ENCODE measurements around the gene CDH4.
"Not testable (repeated sequence)": the region's sequence is repeated elsewhere in the genome, so short reads cannot be mapped to it uniquely, and the experiment has no call there.

CDH4 gene

DNA sequence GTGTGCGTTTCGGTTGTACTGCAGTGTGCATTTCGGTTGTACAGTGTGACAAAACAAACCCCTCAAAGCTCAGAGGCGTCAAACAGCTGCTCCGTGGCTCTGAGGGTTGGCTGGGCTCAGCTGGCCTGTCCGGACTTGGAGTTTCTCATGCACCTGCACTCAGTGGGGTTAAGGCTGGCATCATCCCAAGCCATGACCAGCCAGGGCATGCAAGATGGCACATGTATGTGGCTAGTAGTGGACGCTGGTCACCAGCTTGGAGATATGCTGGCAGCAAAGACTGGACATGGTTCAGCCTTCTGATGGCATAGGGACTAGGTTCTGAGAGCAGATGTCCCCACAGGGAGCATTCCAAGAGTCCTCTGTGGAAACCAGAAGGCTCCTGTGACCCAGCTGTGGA lies 187.2 kb downstream of the CDH4 start:
- DNase-seq (ENCODE audit: low spot score) = no peak

DNA sequence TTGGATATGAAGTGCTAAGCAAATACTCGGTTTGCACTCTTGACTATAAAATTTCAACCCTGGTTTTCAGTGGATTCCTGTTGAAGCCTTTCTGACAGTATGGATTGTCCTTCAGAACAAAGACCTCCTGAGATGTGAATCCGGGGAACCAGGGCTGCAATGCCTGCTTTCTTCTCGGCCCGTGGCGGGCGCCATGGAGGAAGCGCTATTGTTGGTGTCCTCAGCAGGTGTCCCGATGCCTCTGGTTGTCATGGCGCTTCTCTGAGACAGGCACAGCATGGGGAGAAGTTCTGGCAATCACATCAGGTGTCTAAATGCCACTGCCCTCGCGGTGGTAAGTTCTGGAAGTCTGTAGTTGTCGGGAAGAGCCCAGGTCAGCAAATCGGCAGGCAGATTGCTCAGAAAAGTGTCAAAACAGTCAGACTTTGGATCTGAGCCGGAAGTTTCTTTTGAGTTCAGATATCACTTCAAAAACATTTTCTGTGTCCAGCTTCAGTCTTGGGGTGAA lies 188.5 kb downstream of the CDH4 start:
- DNase-seq (ENCODE audit: low spot score) = no peak

GRCh38 chr20:61441537-61441936 lies 189.5 kb downstream of the CDH4 start:
- no peak for DNase-seq (ENCODE audit: low spot score)

DNA sequence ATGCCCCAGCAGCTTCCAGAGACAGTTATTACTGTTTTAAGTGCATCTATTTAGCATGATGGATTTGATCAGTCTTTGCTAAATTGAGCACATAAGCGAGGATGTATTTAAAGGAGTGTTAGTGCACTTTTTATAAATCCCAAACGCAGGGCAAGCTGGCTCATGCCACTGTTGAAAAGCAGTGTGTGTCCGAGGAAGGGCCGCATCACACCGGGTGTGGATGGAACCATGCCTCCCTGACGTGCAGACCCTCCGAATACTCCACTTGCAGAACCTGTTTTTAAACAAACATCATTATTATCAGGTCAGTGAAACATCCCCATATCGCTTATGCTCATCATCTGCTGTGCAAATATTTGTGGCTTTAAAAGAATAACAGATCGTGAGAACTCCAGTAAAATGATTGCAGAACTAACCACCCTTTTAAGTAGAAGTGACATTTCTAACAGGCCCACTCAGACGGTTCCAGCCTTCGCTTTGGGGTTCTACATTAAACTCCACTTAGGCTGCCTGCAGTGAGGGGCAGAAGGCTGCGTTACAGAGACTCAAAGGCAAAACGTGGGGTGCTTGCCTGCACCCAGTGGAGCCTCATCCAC lies 190.1 kb downstream of the CDH4 start:
- DNase-seq (ENCODE audit: low spot score) = no peak

DNA sequence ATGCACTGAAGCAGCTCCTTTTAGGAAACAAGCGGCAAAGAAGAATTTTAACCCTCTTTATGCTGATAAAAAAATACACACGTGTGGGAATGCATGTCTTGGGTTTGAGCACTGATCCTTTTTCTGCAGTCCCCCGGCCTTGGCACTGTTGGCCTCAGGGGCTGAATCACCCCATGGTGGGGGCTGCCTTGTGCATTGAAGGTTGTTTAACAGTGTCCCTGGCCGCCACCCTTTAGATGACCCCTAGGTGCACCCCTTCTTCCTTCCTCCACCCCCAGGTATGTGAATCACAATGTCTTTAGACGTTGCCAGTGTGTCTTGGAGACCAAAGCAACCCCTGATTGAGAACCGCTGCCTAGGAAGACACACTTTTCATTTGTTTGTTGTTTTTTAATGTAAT lies 190.7 kb downstream of the CDH4 start:
- DNase-seq (ENCODE audit: low spot score) = no peak

GRCh38 chr20:61443443-61444126 lies 191.5 kb downstream of the CDH4 start:
- DNase-seq (ENCODE audit: low spot score) = no peak

DNA sequence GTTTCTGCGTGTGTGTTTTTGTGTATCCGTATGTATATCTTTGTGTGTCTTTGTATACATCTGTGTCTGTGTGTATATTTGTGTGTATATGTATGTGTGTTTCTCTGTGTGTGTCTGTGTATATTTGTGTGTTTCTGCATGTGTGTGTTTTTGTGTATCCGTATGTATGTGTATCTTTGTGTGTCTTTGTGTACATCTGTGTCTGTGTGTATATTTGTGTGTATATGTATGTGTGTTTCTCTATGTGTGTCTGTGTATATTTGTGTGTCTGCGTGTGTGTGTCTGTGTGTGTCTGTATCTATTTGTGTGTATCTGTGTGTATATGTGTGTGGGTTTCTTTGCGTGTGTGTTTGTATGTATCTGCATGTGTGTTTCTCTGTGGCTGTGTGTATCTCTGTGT lies 192.6 kb downstream of the CDH4 start:
- no peak for DNase-seq (ENCODE audit: low spot score)

- no peak for DNase-seq (ENCODE audit: low spot score)
Measured at GRCh38 chr20:61445138-61445537, 193.1 kb downstream of the CDH4 start.

DNA sequence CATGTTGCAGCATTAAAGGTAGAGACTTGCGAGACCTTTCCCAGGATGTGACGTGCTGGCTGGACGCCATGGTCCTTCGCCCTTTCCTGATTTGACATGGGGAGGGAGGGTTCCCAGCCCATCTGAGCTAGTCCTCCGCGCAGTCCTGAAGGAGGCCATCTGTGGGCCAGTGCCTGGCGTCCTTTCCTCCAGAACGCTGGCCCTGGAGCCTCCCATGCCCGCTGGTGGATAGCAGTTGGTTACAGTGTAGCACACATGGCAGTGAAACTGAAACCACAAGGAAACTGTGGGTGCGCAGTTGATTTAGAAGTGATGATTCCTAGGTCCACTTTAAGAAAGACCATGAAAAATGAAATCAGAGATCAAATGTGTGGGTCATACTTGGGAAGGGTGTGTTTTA lies 193.7 kb downstream of the CDH4 start:
- no peak for DNase-seq (ENCODE audit: low spot score)

DNA sequence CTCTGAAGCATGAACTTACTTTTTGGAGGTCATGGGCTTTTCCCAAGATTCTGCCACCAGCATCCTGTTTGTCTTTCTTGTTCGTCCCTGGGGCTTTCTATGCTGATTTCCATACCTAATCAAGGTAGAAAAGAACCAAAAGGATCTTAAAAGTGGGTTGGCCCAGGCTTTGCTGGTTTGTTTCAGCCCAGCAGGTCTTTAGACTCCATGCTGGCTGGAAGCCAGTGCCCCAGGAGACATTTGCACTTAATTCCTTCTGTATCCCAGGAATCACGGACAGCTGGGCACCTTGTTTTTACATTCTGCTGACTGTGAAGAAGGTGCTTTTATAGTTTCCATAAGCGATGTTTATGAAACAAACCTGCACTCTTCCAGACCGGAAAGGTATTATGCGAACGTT lies 195.9 kb downstream of the CDH4 start:
- DNase-seq (ENCODE audit: low spot score) = no peak

DNA sequence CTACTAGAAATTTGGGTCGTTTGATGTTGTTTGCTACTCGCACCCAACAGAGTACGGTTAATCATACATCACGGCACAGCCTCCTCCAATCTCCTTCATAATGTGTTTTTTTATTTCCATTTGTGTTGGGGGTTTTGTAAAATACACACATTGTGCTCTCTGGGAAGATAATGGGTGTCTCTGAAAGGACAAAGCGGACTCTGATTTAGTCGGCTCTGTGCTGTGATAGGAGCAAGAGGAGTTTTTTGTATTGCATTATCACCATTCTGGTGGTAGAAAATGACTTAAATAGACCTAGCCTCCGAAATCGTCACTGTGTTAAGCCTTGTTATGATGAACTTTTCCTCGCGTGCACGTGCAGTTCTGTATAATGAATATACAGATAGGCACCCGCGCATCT lies 196.3 kb downstream of the CDH4 start:
- DNase-seq (ENCODE audit: low spot score) = no peak

GRCh38 chr20:61449057-61449609 lies 197.1 kb downstream of the CDH4 start:
- DNase-seq (ENCODE audit: low spot score) = no peak

GRCh38 chr20:61449916-61450315 lies 197.9 kb downstream of the CDH4 start:
- no peak for DNase-seq (ENCODE audit: low spot score)

DNA sequence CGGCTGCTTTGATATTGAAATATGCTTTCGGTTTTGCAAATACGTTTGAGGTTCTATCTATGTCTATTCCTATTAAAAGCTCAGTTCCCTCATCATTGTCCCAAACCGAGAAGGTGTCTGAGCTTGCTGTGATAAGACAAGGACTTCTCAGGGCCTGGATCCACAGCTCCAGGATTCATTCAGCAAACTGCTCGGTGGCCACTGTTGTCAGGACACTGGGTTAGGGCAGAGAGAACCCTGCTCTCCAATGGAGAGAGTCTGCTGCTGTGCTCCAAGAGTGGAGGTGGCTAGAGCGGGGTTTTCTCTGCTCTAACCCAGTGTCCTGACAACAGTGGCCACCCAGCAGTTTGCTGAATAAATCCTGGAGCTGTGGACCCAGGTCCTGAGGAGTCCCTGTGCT lies 198.5 kb downstream of the CDH4 start:
- no peak for DNase-seq (ENCODE audit: low spot score)

- no peak for DNase-seq (ENCODE audit: low spot score)
Measured at GRCh38 chr20:61451009-61451408, 198.9 kb downstream of the CDH4 start.

DNA sequence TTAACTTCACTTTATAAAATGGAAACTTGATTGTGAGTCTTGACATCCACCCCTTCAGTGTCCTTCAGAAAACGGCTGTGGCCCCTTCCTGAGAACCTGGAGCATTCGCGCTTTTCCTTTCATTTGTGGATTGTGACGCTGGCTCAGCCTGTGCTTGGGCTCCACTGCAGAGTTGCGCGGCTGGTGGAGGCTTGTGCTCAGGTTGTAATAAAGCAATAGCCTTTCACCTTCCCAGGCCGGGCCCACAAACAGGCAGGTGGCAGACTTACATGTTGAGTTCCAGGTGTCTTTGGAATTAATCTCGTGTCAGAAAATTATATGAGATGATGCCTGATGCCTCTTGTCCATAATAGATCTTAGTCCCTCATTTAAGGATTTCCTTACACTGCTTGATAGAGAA lies 199.9 kb downstream of the CDH4 start:
- no peak for DNase-seq (ENCODE audit: low spot score)

- DNase-seq (ENCODE audit: low spot score) = no peak
Measured at GRCh38 chr20:61453219-61453618, 201.2 kb downstream of the CDH4 start.

DNA sequence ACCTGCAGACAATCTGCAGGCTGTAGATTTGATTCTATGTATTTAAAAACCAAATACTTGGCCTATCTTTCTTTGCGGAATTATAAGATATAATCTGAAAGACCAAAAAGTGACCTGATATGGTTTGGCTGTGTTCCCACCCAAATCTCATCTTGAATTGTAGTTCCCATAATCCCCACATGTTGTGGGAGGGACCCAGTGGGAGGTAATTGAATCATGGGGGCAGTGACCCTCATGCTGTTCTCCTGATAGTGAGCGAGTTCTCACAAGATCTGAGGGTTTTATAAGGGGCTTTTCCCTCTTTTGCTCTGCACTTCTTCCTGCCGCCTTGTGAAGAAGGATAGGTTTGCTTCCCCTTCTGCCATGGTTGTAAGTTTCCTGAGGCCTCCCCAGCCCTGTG lies 201.6 kb downstream of the CDH4 start:
- not testable (repeated sequence) for DNase-seq (ENCODE audit: low spot score)

GRCh38 chr20:61454053-61454452 lies 202.0 kb downstream of the CDH4 start:
- DNase-seq (ENCODE audit: low spot score) = no peak

- no peak for DNase-seq (ENCODE audit: low spot score)
Measured at GRCh38 chr20:61455508-61456215, 203.6 kb downstream of the CDH4 start.

GRCh38 chr20:61457725-61458124 lies 205.7 kb downstream of the CDH4 start:
- DNase-seq (ENCODE audit: low spot score) = no peak

- DNase-seq (ENCODE audit: low spot score) = no peak
Measured at GRCh38 chr20:61458146-61458746, 206.2 kb downstream of the CDH4 start.

GRCh38 chr20:61459266-61459665 lies 207.2 kb downstream of the CDH4 start:
- DNase-seq (ENCODE audit: low spot score) = no peak
